ENCODE data around the gene PHPT1. TPM values are rescaled to one million over a fixed set of nuclear protein-coding genes. Genes with fewer than 3 reads are reported as not detected.

Gene PHPT1
- total and polyA plus RNA-seq, 2 experiments from 2014 or later: 86.2 to 437 TPM

GRCh38 chr9:136875155-136875554 lies 25.9 kb downstream of the PHPT1 start:
- no peak overlapping the region for H2AFZ ChIP-seq
- ATAC-seq (no peak), DNase-seq (ENCODE audit: low spot score) (no peak)
- H3K4me1 ChIP-seq (ENCODE audit: insufficient read depth): no peaks in the 10 kb centered on the region
- TF ChIP-seq ZNF331 (CRISPR knock-in tag; IDR thresholded peaks at IDR 0.05; ENCODE audit: low read depth) (no peak), JUNB (IDR thresholded peaks at IDR 0.05; ENCODE audit: unreplicated experiment) (no peak)
- Mint-ChIP-seq H3K27me3 (ENCODE audit: insufficient read depth, low read depth, poor library complexity) (peaks cover 4% of the 10 kb centered on the region), H3K4me3 (no peak overlapping the region), H3K36me3 (ENCODE audit: low read depth) (peaks cover 11% of the 10 kb centered on the region), H3K27ac (no peak overlapping the region), H3K9me3 (peaks cover 57% of the 10 kb centered on the region), H3K4me1 (no peaks in the 10 kb centered on the region)
- H3K4me3 ChIP-seq: no peak overlapping the region
- H3K27ac ChIP-seq (ENCODE audit: low read depth): no peak overlapping the region
- H3K4me2 ChIP-seq: no peak overlapping the region
- no peaks in the 10 kb centered on the region; the same call in 1 of the 2 replicates for H3F3A ChIP-seq (replicated peaks; ENCODE audit: low read depth)
- no peaks in the 10 kb centered on the region for H3K36me3 ChIP-seq (ENCODE audit: insufficient read depth)
- no peaks in the 10 kb centered on the region for H4K20me1 ChIP-seq (replicated peaks; ENCODE audit: insufficient read depth)
- H3K27me3 ChIP-seq (ENCODE audit: insufficient read depth): no peaks in the 10 kb centered on the region
- H3K79me2 ChIP-seq (replicated peaks; ENCODE audit: insufficient read depth): no peaks in the 10 kb centered on the region
- H3K9me2 ChIP-seq (ENCODE audit: insufficient read depth): no peaks in the 10 kb centered on the region

- Mint-ChIP-seq H3K36me3 (ENCODE audit: low read depth) (peaks cover 7% of the 10 kb centered on the region), H3K9me3 (peaks cover 51% of the 10 kb centered on the region), H3K4me3 (no peak overlapping the region), H3K27ac (no peak overlapping the region), H3K4me1 (no peaks in the 10 kb centered on the region), H3K27me3 (ENCODE audit: insufficient read depth, low read depth, poor library complexity) (peaks cover 7% of the 10 kb centered on the region)
- Histone ChIP-seq H3K27me3 (ENCODE audit: insufficient read depth) (no peaks in the 10 kb centered on the region), H3K9me2 (ENCODE audit: insufficient read depth) (no peaks in the 10 kb centered on the region), H2AFZ (no peak overlapping the region), H3K4me2 (no peak overlapping the region), H3K79me2 (replicated peaks; ENCODE audit: insufficient read depth) (no peaks in the 10 kb centered on the region), H3K4me1 (ENCODE audit: insufficient read depth) (no peaks in the 10 kb centered on the region), H3F3A (replicated peaks; ENCODE audit: low read depth) (no peaks in the 10 kb centered on the region; the same call in 1 of the 2 replicates), H4K20me1 (replicated peaks; ENCODE audit: insufficient read depth) (no peaks in the 10 kb centered on the region), H3K36me3 (ENCODE audit: insufficient read depth) (no peaks in the 10 kb centered on the region), H3K27ac (ENCODE audit: low read depth) (no peak overlapping the region), H3K4me3 (no peak overlapping the region)
- DNase-seq (ENCODE audit: low spot score): no peak
- ATAC-seq: no peak
- TF ChIP-seq POLR2AphosphoS5 (IDR thresholded peaks at IDR 0.05; ENCODE audit: low read depth): no peak
- no peak for TF ChIP-seq ZNF331 (CRISPR knock-in tag; IDR thresholded peaks at IDR 0.05; ENCODE audit: low read depth)
- no peak for TF ChIP-seq NANOG (IDR thresholded peaks at IDR 0.05; ENCODE audit: borderline replicate concordance)
- no peak for TF ChIP-seq CTCF (conservative IDR thresholded peaks at IDR 0.05; ENCODE audit: low read depth in 2 of 2)
- TF ChIP-seq ZNF114 (CRISPR knock-in tag; IDR thresholded peaks at IDR 0.05): no peak
- TF ChIP-seq REST (IDR thresholded peaks at IDR 0.05; ENCODE audit: unreplicated experiment): no peak
- no peak for TF ChIP-seq STAT1 (IDR thresholded peaks at IDR 0.05; ENCODE audit: unreplicated experiment)
- no peak for TF ChIP-seq CREB1 (CRISPR knock-in tag; IDR thresholded peaks at IDR 0.05; ENCODE audit: low read depth)
- no peak for TF ChIP-seq ETS1 (IDR thresholded peaks at IDR 0.05)
- no peak for TF ChIP-seq JUNB (IDR thresholded peaks at IDR 0.05; ENCODE audit: unreplicated experiment)
- TF ChIP-seq EZH2phosphoT487 (IDR thresholded peaks at IDR 0.05; ENCODE audit: unreplicated experiment): no peak
- TF ChIP-seq EZH2 (IDR thresholded peaks at IDR 0.05; ENCODE audit: low read depth, unreplicated experiment): no peak
Observed at GRCh38 chr9:136876476-136876875, 27.3 kb downstream of the PHPT1 start.

All from GM23338 (cell line).